ENCODE measurements around the gene EPHA6.

EPHA6 gene

DNA sequence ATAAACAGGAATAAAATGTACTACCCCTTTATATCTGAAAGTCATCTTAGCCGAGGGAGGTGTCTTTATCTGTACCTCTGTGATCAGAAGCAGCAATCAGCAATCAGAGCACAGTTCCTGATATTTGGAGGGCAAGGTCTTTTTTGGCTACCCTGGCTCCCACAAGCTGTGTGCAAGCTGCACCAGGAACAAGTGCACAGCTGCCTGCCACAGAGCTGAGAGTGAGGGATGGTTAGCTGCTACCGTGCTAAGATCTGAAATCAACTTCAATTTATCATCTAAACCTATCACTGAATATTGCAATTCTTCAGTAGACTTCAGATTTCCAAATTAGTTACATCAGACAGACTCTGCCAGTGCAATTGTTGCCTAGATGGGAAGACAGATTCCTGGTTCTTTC is 545.6 kb downstream of the EPHA6 start:
- Mint-ChIP-seq H3K36me3 (ENCODE audit: low read depth) (no peaks in the 10 kb centered on the region), H3K4me1 (no peaks in the 10 kb centered on the region), H3K27ac (no peak overlapping the region), H3K4me3 (no peak overlapping the region), H3K9me3 (peaks cover 2% of the 10 kb centered on the region), H3K27me3 (ENCODE audit: low read depth) (no peaks in the 10 kb centered on the region)
- TF ChIP-seq, protein P1, sequence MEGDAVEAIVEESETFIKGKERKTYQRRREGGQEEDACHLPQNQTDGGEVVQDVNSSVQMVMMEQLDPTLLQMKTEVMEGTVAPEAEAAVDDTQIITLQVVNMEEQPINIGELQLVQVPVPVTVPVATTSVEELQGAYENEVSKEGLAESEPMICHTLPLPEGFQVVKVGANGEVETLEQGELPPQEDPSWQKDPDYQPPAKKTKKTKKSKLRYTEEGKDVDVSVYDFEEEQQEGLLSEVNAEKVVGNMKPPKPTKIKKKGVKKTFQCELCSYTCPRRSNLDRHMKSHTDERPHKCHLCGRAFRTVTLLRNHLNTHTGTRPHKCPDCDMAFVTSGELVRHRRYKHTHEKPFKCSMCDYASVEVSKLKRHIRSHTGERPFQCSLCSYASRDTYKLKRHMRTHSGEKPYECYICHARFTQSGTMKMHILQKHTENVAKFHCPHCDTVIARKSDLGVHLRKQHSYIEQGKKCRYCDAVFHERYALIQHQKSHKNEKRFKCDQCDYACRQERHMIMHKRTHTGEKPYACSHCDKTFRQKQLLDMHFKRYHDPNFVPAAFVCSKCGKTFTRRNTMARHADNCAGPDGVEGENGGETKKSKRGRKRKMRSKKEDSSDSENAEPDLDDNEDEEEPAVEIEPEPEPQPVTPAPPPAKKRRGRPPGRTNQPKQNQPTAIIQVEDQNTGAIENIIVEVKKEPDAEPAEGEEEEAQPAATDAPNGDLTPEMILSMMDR (IDR thresholded peaks at IDR 0.05; ENCODE audit: unreplicated experiment in 3 of 3), result no peak

DNA sequence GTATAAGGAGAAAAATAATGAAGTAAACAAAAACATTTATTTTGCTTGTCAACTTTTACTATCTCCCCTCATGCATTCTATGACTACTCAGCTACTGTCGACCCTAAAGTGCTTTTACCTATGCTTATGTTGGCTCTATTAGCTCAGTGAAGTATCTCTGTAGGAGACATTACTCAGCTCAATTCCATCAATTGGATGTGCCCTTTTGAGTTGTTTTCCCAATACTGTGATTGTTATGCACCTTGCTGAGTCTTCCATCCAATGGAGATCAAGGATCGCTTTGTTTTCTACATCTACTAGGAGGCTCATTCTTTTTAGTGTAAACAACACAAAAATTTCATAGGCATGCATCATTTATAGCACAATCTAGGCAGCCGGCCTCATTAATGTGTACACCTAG is 546.4 kb downstream of the EPHA6 start:
- H3K4me3 Mint-ChIP-seq, result no peak overlapping the region
- TF ChIP-seq, protein P1 (IDR thresholded peaks at IDR 0.05; ENCODE audit: unreplicated experiment in 3 of 3), result no peak
- no peaks in the 10 kb centered on the region for H3K36me3 Mint-ChIP-seq (ENCODE audit: low read depth)
- H3K4me1 Mint-ChIP-seq, result no peaks in the 10 kb centered on the region
- H3K27ac Mint-ChIP-seq, result no peak overlapping the region
- H3K9me3 Mint-ChIP-seq, result peaks cover 2% of the 10 kb centered on the region
- no peaks in the 10 kb centered on the region for H3K27me3 Mint-ChIP-seq (ENCODE audit: low read depth)

DNA sequence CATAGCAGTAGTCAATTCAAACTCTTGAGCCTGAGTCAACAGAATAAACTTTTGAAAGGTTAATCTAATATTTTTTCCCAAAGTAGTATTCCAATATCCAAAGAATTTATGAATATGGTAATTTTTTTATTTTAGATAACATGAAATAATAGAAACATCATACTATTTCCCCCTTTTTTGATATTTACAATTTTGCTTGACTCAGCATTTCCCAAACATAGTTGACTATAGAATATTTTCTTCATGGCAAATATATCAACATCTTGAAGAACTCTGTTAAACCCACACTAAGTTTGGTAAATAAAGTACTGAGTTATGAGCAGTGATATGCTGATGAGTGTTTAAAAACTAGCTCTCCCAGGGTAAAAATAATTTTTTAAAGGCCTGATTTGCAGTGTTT is 570.2 kb downstream of the EPHA6 start:
- Mint-ChIP-seq H3K9me3 (peaks cover 5% of the 10 kb centered on the region), H3K4me1 (no peaks in the 10 kb centered on the region), H3K27me3 (ENCODE audit: low read depth) (no peaks in the 10 kb centered on the region), H3K4me3 (no peak overlapping the region), H3K36me3 (ENCODE audit: low read depth) (no peaks in the 10 kb centered on the region), H3K27ac (no peak overlapping the region)
- TF ChIP-seq, protein P1 (IDR thresholded peaks at IDR 0.05; ENCODE audit: unreplicated experiment in 3 of 3), result no peak

DNA sequence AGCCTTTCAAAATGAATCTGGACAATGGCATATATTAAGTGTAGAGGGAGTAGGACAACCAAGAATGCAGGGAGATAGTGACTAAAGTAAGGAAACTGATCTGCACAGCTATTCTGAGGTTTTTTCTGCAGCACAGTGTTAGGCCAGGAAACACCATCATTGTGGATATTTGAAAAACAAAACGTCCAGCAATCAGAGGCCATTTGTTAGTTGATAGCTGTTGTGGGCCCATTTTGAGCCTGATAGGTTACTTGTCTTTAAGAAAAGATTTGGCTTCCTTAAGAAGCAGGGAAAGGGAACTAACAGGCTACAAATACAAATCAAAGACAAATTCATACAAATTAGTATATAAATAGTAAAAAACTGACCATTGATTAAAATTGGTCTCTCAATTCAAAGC is 574.4 kb downstream of the EPHA6 start:
- Mint-ChIP-seq H3K9me3 (peaks cover 5% of the 10 kb centered on the region), H3K27me3 (ENCODE audit: low read depth) (no peaks in the 10 kb centered on the region), H3K36me3 (ENCODE audit: low read depth) (no peaks in the 10 kb centered on the region), H3K4me3 (no peak overlapping the region), H3K27ac (no peak overlapping the region), H3K4me1 (no peaks in the 10 kb centered on the region)
- TF ChIP-seq, protein P1 (IDR thresholded peaks at IDR 0.05; ENCODE audit: unreplicated experiment in 3 of 3), result no peak

DNA sequence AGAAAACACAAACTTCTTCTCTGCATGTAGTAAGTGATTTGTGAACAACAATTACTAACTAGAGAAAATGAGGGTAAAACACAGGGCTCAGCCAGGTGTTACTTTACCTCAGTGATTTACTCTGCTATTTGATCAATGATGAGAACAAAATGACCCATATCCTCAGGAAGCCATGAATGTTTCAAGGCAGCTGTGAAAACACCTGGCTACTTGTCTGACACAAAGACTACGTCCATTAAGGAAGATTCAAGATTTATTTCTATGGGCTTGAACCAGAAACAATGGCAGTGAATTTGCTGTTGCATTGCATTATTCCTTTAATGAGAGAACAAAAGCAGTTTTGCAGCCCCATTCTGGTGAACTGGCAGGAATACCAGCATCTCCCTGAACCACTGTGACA is 575.5 kb downstream of the EPHA6 start:
- Mint-ChIP-seq H3K27ac (no peak overlapping the region), H3K4me1 (no peaks in the 10 kb centered on the region), H3K9me3 (peaks cover 5% of the 10 kb centered on the region), H3K36me3 (ENCODE audit: low read depth) (no peaks in the 10 kb centered on the region), H3K4me3 (no peak overlapping the region), H3K27me3 (ENCODE audit: low read depth) (no peaks in the 10 kb centered on the region)
- TF ChIP-seq, protein P1 (IDR thresholded peaks at IDR 0.05; ENCODE audit: unreplicated experiment in 3 of 3), result no peak

DNA sequence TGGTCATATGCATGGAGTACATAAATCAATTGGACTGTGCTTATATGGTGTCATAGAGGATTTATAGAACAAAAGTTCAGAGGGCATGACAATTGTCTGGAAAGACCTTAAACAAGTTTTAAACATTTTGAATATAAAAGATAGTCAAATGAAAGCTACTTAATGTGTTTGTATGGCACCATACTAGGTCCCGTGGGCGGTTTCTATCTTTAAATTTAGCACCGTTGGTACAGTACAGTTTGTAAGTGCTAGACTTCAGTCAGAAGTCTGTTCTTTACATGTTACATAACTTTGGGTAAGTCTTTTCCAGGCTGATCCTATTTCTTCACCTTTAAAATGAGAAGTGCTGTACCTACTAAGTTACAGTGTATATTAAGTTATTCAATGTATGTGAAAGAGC is 576.8 kb downstream of the EPHA6 start:
- H3K27ac Mint-ChIP-seq, result no peak overlapping the region
- peaks cover 5% of the 10 kb centered on the region for H3K9me3 Mint-ChIP-seq
- H3K4me1 Mint-ChIP-seq, result no peaks in the 10 kb centered on the region
- no peaks in the 10 kb centered on the region for H3K36me3 Mint-ChIP-seq (ENCODE audit: low read depth)
- TF ChIP-seq, protein P1 (IDR thresholded peaks at IDR 0.05; ENCODE audit: unreplicated experiment in 3 of 3), result no peak
- H3K4me3 Mint-ChIP-seq, result no peak overlapping the region
- H3K27me3 Mint-ChIP-seq (ENCODE audit: low read depth), result no peaks in the 10 kb centered on the region
